OCI-LY1 (cell line): ENCODE results near the gene ADAMTS4.

ENCODE experiments used
- H2AFZ ChIP-seq: fragments of 200-600 bp; sonication (generic), shearing (Covaris generic); 2 replicates; pipeline ENCODE4 v1.6.0; 2014; ENCODE audit warnings: antibody characterized with exemption, mild to moderate bottlenecking, low read length
- H3F3A ChIP-seq: fragments of 200-600 bp; sonication (generic), shearing (Covaris generic); 2 replicates; pipeline ENCODE4 v1.6.0; 2014; ENCODE audit warnings: mild to moderate bottlenecking, antibody characterized with exemption, low read length, moderate library complexity; ENCODE audit not compliant: insufficient read depth
- H3K27ac ChIP-seq: fragments of 200-600 bp; sonication (generic); 2 replicates; pipeline ENCODE4 v1.5.1; 2014; ENCODE audit warnings: low read length, mixed run types, mild to moderate bottlenecking, low read depth; ENCODE audit not compliant: poor library complexity, severe bottlenecking
- H3K27me3 ChIP-seq: fragments of 200-600 bp; sonication (generic); 2 replicates; pipeline ENCODE4 v1.6.0; 2014; ENCODE audit warnings: antibody characterized with exemption, mild to moderate bottlenecking, low read length, moderate library complexity; ENCODE audit not compliant: insufficient read depth
- H3K36me3 ChIP-seq: fragments of 200-600 bp; sonication (generic); 2 replicates; pipeline ENCODE4 v1.6.1; 2014; ENCODE audit warnings: mild to moderate bottlenecking, antibody characterized with exemption, low read length, moderate library complexity, mixed read lengths; ENCODE audit not compliant: insufficient read depth
- H3K4me1 ChIP-seq: fragments of 200-600 bp; sonication (generic); 2 replicates; pipeline ENCODE4 v1.5.1; 2014; ENCODE audit warnings: mild to moderate bottlenecking, low read length, moderate library complexity; ENCODE audit not compliant: insufficient read depth, severe bottlenecking
- H3K4me2 ChIP-seq: fragments of 200-600 bp; sonication (generic), shearing (Covaris generic); 2 replicates; pipeline ENCODE4 v1.6.1; 2014; ENCODE audit warnings: low read length
- H3K4me3 ChIP-seq: fragments of 200-600 bp; sonication (generic); 2 replicates; pipeline ENCODE4 v1.5.1; 2014; ENCODE audit warnings: low read length, low read depth, mild to moderate bottlenecking, mixed read lengths; ENCODE audit not compliant: poor library complexity, severe bottlenecking
- H3K79me2 ChIP-seq: fragments of 200-600 bp; shearing (Covaris generic); 2 replicates; pipeline ENCODE4 v1.6.1; 2016; ENCODE audit warnings: mixed run types, low read length, mixed read lengths; ENCODE audit not compliant: insufficient read depth
- H3K9ac ChIP-seq: fragments of 200-600 bp; sonication (generic), shearing (Covaris generic); 2 replicates; pipeline ENCODE4 v1.6.1; 2014; ENCODE audit warnings: mild to moderate bottlenecking, low read length, mixed read lengths
- H3K9me2 ChIP-seq: fragments of 200-600 bp; sonication (generic), shearing (Covaris generic); 2 replicates; pipeline ENCODE4 v1.6.1; 2014; ENCODE audit warnings: low read depth, mild to moderate bottlenecking, low read length, mixed read lengths
- H3K9me3 ChIP-seq: fragments of 200-600 bp; shearing (Covaris generic); 2 replicates; pipeline ENCODE4 v1.6.1; 2014; ENCODE audit warnings: low read length, mixed read lengths
- H4K20me1 ChIP-seq: fragments of 200-600 bp; sonication (generic), shearing (Covaris generic); 2 replicates; pipeline ENCODE4 v1.6.0; 2016; ENCODE audit warnings: mild to moderate bottlenecking, low read length; ENCODE audit not compliant: insufficient read depth
- CTCF ChIP-seq: fragments of 200-600 bp; sonication (generic), shearing (Covaris generic); IDR thresholded peaks from 2 replicates; pipeline ENCODE4 v1.5.1; 2017; ENCODE audit warnings: mild to moderate bottlenecking, antibody characterized with exemption, low read length, moderate library complexity, mixed read lengths
- EZH2 ChIP-seq: fragments of 200-600 bp; sonication (generic), shearing (Covaris generic); IDR thresholded peaks from 2 replicates; pipeline ENCODE4 v1.8.0; 2017; ENCODE audit warnings: borderline replicate concordance, mixed run types, mild to moderate bottlenecking, antibody characterized with exemption, low read length, moderate library complexity, mixed read lengths

The ADAMTS4 gene

GRCh38 chr1:161241682-161242081 lies 42.8 kb upstream of the ADAMTS4 start:
- no peak overlapping the region for H2AFZ ChIP-seq
- H3K9me2 ChIP-seq, result no peaks in the 10 kb centered on the region

GRCh38 chr1:161238039-161238473 lies 39.2 kb upstream of the ADAMTS4 start, which contains the start of gene NR1I3:
TSS of gene NR1I3 (minus strand) at chr1:161238203. CDS start at chr1:161236565, 1,638 bp downstream.
- no peaks in the 10 kb centered on the region for H3K9me2 ChIP-seq
- no peak within 1 kb of the TSS for H3K4me3 ChIP-seq
- H3F3A ChIP-seq, result no peaks in the 10 kb centered on the region
- no peak within 1 kb of the TSS for H2AFZ ChIP-seq
- no peak within 1 kb of the TSS for H3K27ac ChIP-seq
- no peaks in the 10 kb centered on the region for H3K79me2 ChIP-seq
- TF ChIP-seq EZH2, result no peak
- no peak for TF ChIP-seq CTCF
- no peaks in the 10 kb centered on the region for H4K20me1 ChIP-seq
- no peak within 1 kb of the TSS for H3K4me2 ChIP-seq
- H3K4me1 ChIP-seq, result no peaks in the 10 kb centered on the region
- H3K9ac ChIP-seq, result no peak within 1 kb of the TSS
- H3K9me3 ChIP-seq, result no peaks in the 10 kb centered on the region
- no peaks in the 10 kb centered on the region for H3K36me3 ChIP-seq
- no peaks in the 10 kb centered on the region for H3K27me3 ChIP-seq

More at GRCh38 chr1:161241682-161242081, 42.8 kb upstream of the ADAMTS4 start:
- H3K36me3 ChIP-seq, result no peaks in the 10 kb centered on the region
- no peak overlapping the region for H3K27ac ChIP-seq
- no peaks in the 10 kb centered on the region for H3K4me1 ChIP-seq
- H3K4me2 ChIP-seq, result no peak overlapping the region
- H3K9me3 ChIP-seq, result no peaks in the 10 kb centered on the region
- no peak overlapping the region for H3K4me3 ChIP-seq
- H4K20me1 ChIP-seq, result no peaks in the 10 kb centered on the region
- no peaks in the 10 kb centered on the region for H3F3A ChIP-seq
- no peak overlapping the region for H3K9ac ChIP-seq
- no peaks in the 10 kb centered on the region for H3K79me2 ChIP-seq
- TF ChIP-seq EZH2 (no peak), CTCF (no peak)
- H3K27me3 ChIP-seq, result no peaks in the 10 kb centered on the region

- no peak overlapping the region for H2AFZ ChIP-seq
- no peaks in the 10 kb centered on the region for H3K79me2 ChIP-seq
- no peaks in the 10 kb centered on the region for H4K20me1 ChIP-seq
- H3K4me1 ChIP-seq, result no peaks in the 10 kb centered on the region
- H3K9me3 ChIP-seq, result no peaks in the 10 kb centered on the region
- H3K4me2 ChIP-seq, result no peak overlapping the region
- H3K9me2 ChIP-seq, result no peaks in the 10 kb centered on the region
- no peaks in the 10 kb centered on the region for H3K36me3 ChIP-seq
- H3F3A ChIP-seq, result no peaks in the 10 kb centered on the region
- no peak overlapping the region for H3K27ac ChIP-seq
- H3K9ac ChIP-seq, result no peak overlapping the region
- TF ChIP-seq EZH2 (no peak), CTCF (no peak)
- H3K27me3 ChIP-seq, result no peaks in the 10 kb centered on the region
- H3K4me3 ChIP-seq, result no peak overlapping the region
These were observed 37.3 kb upstream of the ADAMTS4 start for GRCh38 chr1:161235957-161236775.
